GM10847 (cell line): Measurements from ENCODE around the gene QKI.

Experiments used
- POLR2A ChIP-seq: IDR thresholded peaks from 2 replicates; pipeline ENCODE4 v1.6.1; 2011; ENCODE audit not compliant: insufficient read length; ENCODE audit errors: extremely low read depth

QKI gene

GRCh38 chr6:163404825-163405265 is 9.7 kb upstream of the QKI start:
- TF ChIP-seq POLR2A, result no peak

DNA sequence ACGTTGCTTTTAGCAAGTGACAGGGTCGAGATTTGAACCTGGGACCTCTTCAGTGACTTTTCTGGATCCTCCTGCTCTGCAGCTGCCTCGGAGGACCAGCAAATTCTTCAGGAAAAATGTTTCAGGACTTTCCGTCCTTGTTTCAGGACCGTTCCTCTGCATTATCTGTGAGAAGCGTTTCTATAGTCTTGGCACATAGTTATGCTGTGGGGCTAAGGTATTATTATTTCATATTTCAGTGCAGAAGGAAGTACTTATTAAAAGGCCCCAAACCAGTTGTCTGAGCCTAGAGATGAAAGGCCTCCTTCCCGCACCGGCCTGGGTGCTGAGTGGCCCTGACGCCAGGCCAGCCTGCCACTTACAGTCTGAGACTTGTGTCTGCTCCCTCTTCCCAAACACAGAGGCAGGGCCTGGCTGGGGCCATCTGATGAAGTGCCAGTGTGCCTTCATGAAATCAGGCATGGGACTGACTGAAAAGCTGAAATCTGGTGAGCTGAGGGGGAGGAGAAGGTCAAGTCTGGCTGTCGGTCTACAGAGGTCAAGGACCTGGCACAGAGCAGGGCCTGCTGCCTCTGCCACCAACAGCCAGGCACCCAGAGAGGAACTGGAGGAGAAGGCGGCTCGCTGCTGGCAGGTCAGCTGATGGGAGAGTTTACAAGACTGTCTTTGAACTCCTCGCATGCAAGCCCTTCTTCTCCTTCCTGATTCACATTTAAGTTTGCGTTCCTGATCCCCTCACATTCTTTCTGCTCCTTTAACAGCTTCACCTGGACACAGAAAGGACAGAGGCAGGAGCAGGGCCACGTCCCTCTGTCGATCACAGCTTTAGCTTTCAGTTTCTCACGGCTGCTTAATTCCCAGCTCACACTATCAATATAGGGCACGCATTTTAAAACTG is 8.9 kb upstream of the QKI start:
- no peak for TF ChIP-seq POLR2A

DNA sequence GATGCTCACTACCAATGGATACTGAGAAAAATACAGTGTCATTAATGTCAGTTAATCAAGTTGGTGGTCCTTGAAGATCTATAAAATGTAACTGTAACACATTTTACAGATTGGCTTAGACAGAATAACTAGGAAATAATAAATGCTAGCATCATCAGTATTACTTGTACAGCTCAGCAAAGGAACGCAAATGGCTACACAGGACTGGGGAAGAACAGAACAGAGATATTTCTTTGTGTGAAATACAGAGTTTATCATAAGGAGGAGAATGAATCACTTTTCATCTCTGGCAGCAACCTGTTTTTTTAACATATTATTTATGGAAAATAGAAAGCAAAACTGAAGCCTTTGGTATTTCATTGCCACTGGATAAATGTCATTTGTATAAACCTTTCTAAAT is 8.2 kb upstream of the QKI start:
- no peak for TF ChIP-seq POLR2A

GRCh38 chr6:163406830-163407229 is 7.7 kb upstream of the QKI start:
- no peak for TF ChIP-seq POLR2A

DNA sequence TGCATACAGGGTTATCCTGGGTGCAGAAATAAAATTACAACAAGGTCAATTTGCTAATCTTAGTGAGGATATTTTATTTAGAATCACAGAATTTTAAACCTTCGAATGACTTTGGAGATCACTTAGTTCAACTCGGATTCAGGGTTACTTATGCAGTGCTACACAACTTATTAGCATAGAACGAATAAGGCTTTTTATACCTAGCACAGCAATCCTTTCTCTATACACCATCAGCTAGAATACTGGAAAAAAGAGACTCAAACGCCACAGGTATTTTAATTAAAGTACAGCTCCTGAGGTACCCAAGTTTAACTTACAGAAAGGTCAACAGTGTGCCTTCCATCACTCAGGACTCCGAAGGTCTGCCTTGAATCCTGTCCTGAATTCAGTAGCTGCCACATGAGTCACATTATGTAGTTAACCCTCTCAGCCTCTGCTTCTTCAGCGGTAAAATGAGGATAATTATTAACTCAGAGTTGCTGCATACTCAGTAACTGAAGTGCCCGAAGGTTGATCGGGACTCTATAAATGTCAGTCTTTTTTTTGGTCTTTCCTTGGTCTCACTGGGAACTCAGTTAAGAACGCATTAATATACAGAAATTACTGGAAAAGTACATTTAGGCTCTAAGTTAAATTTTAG is 6.0 kb upstream of the QKI start:
- no peak for TF ChIP-seq POLR2A

GRCh38 chr6:163409712-163410111 is 4.8 kb upstream of the QKI start:
- TF ChIP-seq POLR2A, result no peak

DNA sequence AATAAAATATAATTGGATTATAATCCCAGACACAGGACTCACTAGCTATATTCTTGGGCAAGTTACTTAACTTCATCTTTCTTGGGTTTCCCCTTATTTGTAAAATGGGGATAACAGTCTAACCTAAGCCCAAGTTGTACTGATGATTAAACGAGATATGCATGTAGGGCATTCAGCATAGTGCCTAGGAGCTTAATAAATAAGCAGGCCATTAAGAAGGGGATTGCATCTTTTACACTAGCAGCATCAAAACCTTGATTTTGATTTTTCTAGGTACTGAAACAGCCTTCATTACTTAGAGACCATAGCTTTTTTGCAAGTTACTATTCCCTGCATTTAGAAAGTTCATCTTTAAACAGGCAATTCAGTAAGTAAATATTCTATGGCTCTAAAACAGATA is 2.2 kb upstream of the QKI start:
- no peak for TF ChIP-seq POLR2A

DNA sequence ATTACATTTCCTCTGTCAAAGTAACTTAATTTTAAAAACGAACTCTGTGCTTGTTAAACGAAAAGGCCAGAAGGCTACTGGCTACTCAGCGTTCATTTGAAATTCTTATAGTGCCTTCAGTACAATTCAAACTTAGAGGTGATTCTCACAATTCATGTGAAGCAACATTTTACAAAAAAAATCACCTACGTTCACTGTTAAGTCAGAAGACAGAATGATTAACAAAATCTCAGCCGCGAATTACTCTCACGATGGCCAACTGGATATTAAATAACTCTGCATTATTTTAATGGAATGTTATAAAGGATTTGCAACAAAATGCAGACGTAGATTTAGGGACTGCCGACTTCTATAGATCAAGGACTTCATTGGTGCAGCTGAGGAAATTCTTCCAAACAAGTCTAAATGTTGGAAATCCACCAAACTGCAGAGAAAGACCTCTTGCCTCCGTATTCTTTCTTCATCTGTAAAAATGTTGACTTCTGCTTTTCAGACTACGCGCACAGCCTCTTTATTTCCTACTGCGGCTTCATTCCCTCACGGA is 1.6 kb upstream of the QKI start:
- TF ChIP-seq POLR2A, result no peak

DNA sequence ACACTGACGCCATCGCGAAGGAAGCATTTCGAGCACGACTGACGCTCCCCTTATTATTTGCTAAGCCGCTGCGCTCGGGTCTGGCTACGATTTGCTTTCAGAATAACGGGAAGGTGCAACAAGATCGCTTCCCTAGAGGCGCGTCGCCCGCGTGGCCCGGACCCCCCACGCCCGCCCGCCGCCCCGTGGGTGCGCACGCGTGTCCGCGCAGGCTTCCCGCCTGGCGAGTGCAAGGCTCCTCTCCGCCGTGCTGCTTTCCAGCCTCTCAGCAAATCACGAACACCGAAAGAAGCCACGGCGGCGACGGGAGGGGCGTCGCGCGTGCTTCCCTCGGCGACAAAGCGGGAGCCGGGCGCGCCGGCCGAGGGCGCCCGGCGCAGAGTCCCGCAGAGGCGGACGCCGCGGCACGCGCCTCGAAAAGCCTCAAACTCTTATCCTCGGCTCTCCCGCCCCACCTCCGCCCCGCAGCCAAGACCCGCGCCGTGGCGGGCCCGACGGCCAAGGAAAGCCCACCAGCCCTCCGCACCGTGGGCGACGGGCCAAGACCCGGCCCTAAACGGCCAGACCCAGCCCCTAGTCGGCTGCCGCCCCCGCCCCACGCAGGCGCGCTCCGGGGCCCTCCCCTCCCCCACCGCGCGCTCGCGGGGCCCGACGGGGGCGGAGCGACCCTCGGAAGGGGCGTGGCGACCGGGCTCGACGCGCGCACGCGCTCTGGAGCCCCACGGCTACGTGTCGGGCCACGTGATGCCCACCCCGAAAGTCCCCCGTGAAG is 987 bp upstream of the QKI start:
- no peak for TF ChIP-seq POLR2A

GRCh38 chr6:163414946-163415619 is 565 bp downstream of the QKI start:
- no peak for TF ChIP-seq POLR2A

DNA sequence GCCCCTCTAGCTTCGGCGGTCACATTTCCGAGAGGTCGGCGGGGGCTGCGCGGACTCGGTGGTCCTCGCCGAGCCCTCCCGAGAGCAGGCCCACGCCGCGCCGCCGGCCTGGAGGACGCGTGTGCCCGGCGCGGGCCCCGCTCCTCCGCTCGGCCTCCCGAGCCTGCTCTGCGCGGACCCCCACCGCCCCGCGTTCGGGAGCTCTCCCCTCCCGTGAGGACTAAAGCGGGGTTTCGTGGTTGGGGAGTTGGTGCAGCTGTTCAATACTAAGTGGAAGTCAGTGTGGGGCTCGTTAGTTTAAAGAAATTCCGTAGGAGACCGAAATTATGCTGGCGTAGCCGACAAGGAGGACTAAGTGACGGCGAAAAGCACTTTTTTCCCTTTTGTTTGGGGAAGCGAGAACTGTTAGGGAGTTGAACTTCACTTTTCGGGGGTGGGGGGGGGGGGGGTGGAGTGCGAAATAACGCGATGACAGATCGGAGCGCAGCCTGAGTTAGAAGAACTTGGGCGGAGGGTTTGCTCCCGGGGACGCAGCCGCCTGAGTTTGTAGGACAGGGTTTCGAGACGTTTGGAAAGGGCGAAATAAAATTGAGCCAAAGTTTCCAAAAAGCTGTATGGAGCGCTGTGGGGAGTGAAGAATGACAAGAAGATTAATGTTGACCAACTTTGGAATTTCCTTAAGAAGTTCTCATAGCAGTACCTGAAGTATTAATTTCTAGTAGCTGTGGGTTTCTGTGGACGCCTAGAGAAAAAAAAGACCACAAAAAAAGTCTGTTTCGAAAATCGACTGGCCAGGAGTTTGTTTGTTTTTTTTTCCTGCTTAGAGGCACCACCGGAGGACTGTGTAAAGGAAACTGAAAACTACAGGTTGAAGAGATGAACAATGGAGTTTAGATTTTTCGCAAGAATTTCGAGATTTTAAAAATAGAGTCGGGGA is 1.4 kb downstream of the QKI start:
- no peak for TF ChIP-seq POLR2A

DNA sequence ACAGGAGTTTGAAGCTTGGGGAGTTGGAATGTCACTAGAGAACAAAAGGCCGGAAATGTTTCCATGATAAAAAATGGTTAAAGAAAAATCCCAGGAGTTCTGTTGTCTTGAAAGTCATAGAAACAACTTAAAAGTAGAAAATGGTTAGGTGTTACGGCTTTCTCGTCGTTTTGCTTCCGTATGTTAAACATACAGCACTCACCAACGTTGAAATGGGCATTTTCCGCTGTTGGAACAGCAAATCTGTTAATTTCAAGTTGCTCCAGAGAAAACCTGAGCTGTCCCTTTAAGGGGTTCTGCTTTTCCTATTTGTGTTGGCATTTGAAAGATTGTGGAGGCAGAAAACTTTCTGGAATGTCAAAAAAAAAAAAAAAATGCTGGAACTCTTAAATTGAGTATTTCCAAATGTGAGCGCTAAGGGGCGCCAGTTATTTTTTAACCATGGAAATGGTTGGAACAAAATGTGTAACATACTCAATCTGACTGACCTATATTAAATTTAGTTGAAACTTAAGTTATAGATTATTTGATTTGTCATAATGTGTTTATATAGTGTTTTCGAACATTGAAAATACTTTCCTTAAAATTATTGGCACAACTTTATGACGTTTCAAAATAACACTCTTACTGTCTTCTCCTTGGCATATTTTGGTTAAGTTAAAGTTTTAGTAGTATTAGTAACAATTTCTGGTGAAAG is 2.2 kb downstream of the QKI start:
- no peak for TF ChIP-seq POLR2A

GRCh38 chr6:163417595-163417994 is 3.1 kb downstream of the QKI start:
- TF ChIP-seq POLR2A, result no peak
